GM13976 (cell line): ENCODE data around the gene MYBPC1.
A peak's percentile ranks its signal among the peaks of the same experiment; 100 is the strongest.

ENCODE experiments used
- DNase-seq: peaks from one replicate; pipeline ENCODE4 v3.0.0; 2012; ENCODE audit warnings: low spot score
- in situ Hi-C: fragments of 300-500 bp; cut with MboI; formaldehyde crosslinking; loops from one replicate; pipeline ENCODE4 v1.12.0; 2022; ENCODE audit warnings: low sequenced_read_pairs, mixed read lengths, inconsistent platforms; ENCODE audit not compliant: unreplicated experiment
- TF ChIP-seq, protein P1 (sequence below): IDR thresholded peaks from 2 replicates; pipeline ENCODE4 v1.5.1; 2012; ENCODE audit warnings: borderline replicate concordance, mild to moderate bottlenecking; ENCODE audit not compliant: insufficient read depth; ENCODE audit errors: extremely low read depth, missing control alignments, control extremely low read depth

Gene MYBPC1

DNA sequence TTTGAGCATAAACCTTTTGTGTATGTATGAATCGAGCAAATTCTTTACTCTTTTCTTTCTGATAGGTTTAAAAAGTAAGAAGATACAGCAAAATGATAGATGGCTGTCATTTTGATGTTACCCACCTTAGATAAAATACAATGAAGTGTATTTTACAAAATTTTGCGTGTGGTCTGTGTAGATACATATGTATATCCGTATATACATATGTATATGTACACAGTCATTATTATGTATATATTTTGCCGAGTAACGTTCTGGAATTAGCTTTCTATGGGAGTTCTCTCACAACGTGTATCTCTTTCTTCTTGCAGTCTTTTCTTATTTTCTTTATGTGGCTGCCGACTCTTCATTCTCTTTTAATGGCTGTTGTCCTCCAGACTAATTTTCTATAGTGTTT is 70.2 kb downstream of the MYBPC1 start:
- DNase-seq: no peak
- in situ Hi-C loops: no loop called here
- TF ChIP-seq, protein P1, sequence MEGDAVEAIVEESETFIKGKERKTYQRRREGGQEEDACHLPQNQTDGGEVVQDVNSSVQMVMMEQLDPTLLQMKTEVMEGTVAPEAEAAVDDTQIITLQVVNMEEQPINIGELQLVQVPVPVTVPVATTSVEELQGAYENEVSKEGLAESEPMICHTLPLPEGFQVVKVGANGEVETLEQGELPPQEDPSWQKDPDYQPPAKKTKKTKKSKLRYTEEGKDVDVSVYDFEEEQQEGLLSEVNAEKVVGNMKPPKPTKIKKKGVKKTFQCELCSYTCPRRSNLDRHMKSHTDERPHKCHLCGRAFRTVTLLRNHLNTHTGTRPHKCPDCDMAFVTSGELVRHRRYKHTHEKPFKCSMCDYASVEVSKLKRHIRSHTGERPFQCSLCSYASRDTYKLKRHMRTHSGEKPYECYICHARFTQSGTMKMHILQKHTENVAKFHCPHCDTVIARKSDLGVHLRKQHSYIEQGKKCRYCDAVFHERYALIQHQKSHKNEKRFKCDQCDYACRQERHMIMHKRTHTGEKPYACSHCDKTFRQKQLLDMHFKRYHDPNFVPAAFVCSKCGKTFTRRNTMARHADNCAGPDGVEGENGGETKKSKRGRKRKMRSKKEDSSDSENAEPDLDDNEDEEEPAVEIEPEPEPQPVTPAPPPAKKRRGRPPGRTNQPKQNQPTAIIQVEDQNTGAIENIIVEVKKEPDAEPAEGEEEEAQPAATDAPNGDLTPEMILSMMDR: no peak

DNA sequence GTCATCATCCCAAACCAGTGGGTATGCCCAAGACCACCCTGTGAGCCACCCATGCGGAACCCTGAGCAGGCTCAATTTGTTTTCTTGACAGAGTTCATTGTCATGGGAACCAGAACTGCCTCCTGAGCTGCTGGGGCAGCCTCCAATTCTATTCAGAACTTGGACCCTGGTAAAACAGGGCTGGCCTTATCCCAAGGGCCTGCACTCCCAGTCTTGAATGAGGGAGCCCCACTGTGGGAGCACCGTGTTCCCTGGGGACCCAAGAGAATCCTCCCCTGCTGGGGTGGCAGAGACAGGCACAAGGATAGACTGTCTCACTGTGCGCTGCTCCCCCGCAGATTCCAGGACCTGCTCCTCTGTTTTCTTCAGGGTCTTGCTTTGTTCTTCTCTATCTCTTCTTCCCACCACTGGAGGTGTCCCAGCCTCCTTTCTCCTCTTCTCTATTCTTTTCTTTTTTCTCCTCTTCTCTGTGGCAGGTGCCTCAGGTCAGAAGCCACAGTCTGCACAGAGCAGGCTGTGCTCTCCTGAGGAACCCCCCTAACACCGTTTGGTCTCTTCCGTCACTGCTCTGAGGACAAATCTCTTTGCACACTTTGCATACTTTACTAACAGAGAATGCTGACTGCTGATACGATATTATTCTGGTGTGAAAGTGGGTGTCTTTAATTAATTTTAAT is 71.4 kb downstream of the MYBPC1 start:
- no peak for DNase-seq
- TF ChIP-seq, protein P1: no peak
- in situ Hi-C loops: no loop called here

DNA sequence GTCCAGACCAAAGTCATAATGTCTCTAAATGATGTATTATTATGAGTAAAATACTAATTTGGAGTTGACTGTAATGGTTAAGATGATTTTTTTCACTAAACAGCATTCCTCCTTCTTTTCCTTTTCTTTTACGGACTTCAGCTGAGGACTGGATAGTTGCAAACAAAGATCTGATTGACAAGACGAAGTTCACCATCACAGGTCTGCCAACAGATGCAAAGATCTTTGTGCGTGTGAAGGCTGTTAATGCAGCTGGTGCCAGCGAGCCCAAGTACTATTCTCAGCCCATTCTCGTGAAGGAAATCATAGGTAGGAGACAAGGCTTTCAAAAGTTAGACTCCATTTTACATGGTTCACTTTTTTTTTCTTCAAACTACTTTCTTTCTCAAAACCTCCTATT is 72.8 kb downstream of the MYBPC1 start:
- in situ Hi-C loops: no loop called here
- DNase-seq: no peak
- TF ChIP-seq, protein P1: no peak

DNA sequence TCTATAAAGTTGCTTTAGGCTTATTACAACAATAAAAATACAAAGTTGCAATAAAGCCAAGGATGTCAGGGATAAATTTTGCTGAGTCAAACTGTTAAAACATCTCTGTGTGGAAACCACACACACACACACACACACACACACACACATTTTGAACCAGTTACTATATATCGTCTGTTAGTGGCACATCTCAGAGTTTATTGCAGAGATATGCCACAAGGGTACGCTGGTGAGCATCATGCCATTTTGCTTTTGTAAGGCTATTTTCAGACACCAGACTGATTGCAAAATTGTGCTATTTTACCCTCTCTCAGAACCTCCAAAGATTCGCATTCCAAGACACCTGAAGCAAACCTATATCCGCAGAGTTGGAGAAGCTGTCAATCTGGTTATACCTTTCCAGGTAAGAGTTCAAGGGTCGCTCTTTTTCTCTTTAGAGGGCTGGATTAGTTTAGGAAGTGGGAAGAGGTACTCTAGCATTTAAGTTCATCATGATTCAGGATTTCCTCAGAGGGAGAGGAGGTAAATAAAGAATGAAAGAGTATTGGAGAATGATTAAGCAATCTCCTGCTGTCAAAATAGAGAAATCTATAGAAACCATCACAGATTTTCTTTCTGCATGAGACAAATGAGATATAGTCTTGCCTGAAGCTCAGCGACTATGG is 75.4 kb downstream of the MYBPC1 start:
- TF ChIP-seq, protein P1: peak; percentile 28
- in situ Hi-C loops: no loop called here
- DNase-seq: peak; percentile 28

DNA sequence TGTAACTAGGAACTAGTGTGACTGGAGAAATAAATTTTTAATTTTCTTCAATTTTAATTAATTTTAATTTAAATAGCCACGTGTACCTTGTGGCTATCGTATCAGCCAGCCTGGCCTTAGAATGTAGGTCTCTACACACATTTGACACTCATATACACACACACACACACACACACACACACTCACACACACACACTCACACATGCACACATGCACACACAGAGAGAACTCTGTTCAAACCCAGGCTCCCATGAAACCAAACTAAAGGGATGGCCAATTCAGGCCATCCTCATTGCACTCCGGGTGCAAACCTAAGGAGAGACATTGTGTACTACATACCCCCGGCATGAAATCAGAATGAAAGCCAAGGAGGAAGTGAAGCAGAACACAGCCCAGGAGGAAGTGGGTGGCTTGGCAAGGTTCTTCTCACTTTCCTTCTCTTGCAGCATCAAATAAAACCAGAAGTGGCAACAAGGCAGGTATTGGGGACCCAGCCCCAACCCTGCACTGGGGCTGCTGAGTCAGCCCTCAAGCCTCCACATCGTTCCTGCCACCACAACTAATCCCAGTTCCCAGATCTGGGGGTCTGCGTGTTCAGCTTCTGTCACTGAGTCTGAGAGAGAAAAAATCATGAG is 76.5 kb downstream of the MYBPC1 start:
- in situ Hi-C loops: no loop called here
- DNase-seq: peak; percentile 24
- TF ChIP-seq, protein P1: no peak

DNA sequence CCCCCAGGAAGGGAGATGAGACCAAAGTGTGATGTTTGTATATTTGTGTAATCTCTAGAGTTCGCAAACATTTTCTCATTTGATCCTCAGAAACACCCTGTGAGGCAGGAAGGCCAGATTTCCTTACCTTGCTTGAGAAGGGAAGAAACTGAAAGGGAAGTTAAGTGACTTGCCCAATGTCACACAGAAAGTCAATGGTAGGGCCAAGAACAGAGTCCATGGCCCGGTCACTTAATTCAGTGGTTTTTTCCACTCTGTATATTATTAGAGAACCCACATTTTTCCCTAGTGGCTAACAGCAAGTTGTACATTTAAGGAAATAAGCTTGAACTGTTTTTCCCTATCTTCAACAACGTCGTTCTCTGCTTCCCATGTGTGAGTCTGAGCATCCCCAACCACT is 77.1 kb downstream of the MYBPC1 start:
- in situ Hi-C loops: no loop called here
- TF ChIP-seq, protein P1: no peak
- DNase-seq: no peak
